ENCODE data around the gene CEP164.

Gene CEP164

GRCh38 chr11:117305145-117305544 lies 22.5 kb upstream of the CEP164 start:
- H3K4me3 ChIP-seq (ENCODE audit: low read depth, low read length) = no peak overlapping the region
- TF ChIP-seq MYC (IDR thresholded peaks at IDR 0.05; ENCODE audit: low read depth, low read length) (no peak), POLR2A (IDR thresholded peaks at IDR 0.05; ENCODE audit: extremely low read depth, insufficient read length) (no peak), MAX (IDR thresholded peaks at IDR 0.05; ENCODE audit: low read depth, low read length) (no peak), CTCF (IDR thresholded peaks at IDR 0.05; ENCODE audit: low read depth, low read length) (no peak)
- no peak for DNase-seq (ENCODE audit: low read depth)

- no peak for TF ChIP-seq POLR2A (IDR thresholded peaks at IDR 0.05; ENCODE audit: extremely low read depth, insufficient read length)
- TF ChIP-seq CTCF (IDR thresholded peaks at IDR 0.05; ENCODE audit: low read depth, low read length) = no peak
- no peak for TF ChIP-seq MAX (IDR thresholded peaks at IDR 0.05; ENCODE audit: low read depth, low read length)
- TF ChIP-seq MYC (IDR thresholded peaks at IDR 0.05; ENCODE audit: low read depth, low read length) = no peak
- DNase-seq (ENCODE audit: low read depth) = no peak
- H3K4me3 ChIP-seq (ENCODE audit: low read depth, low read length) = no peak overlapping the region
Measured at GRCh38 chr11:117309310-117309709, 18.3 kb upstream of the CEP164 start.

- DNase-seq (ENCODE audit: low read depth) = peak; percentile 49
- TF ChIP-seq CTCF (IDR thresholded peaks at IDR 0.05; ENCODE audit: low read depth, low read length) = no peak
- TF ChIP-seq POLR2A (IDR thresholded peaks at IDR 0.05; ENCODE audit: extremely low read depth, insufficient read length) = no peak
- no peak for TF ChIP-seq MYC (IDR thresholded peaks at IDR 0.05; ENCODE audit: low read depth, low read length)
- no peak for TF ChIP-seq MAX (IDR thresholded peaks at IDR 0.05; ENCODE audit: low read depth, low read length)
- no peak overlapping the region for H3K4me3 ChIP-seq (ENCODE audit: low read depth, low read length)
Measured at GRCh38 chr11:117313091-117313490, 14.6 kb upstream of the CEP164 start.

GRCh38 chr11:117313828-117314768 lies 13.6 kb upstream of the CEP164 start:
- no peak overlapping the region for H3K4me3 ChIP-seq (ENCODE audit: low read depth, low read length)
- DNase-seq (ENCODE audit: low read depth) = no peak

GRCh38 chr11:117314840-117315239 lies 12.8 kb upstream of the CEP164 start:
- peak; percentile 25 for DNase-seq (ENCODE audit: low read depth)
- TF ChIP-seq MYC (IDR thresholded peaks at IDR 0.05; ENCODE audit: low read depth, low read length) (no peak), CTCF (IDR thresholded peaks at IDR 0.05; ENCODE audit: low read depth, low read length) (no peak), POLR2A (IDR thresholded peaks at IDR 0.05; ENCODE audit: extremely low read depth, insufficient read length) (no peak), MAX (IDR thresholded peaks at IDR 0.05; ENCODE audit: low read depth, low read length) (no peak)
- no peak overlapping the region for H3K4me3 ChIP-seq (ENCODE audit: low read depth, low read length)

More at GRCh38 chr11:117313828-117314768, 13.6 kb upstream of the CEP164 start:
- no peak for TF ChIP-seq MYC (IDR thresholded peaks at IDR 0.05; ENCODE audit: low read depth, low read length)
- no peak for TF ChIP-seq MAX (IDR thresholded peaks at IDR 0.05; ENCODE audit: low read depth, low read length)
- TF ChIP-seq POLR2A (IDR thresholded peaks at IDR 0.05; ENCODE audit: extremely low read depth, insufficient read length) = no peak
- no peak for TF ChIP-seq CTCF (IDR thresholded peaks at IDR 0.05; ENCODE audit: low read depth, low read length)
